Body of pancreas (tissue), 4 donors: ENCODE measurements around the gene FOXP1. TPM values are rescaled to one million over a fixed set of nuclear protein-coding genes. Genes with fewer than 3 reads are reported as not detected.

ENCODE experiments used
- ATAC-seq: fragments of 150-250 bp; one replicate; pipeline ENCODE4 v1.9.1; 2016
- DNase-seq, 4 donors: peaks; one replicate each; pipeline ENCODE4 v3.0.0-alpha.2; 2019
- H3K27ac ChIP-seq, 4 donors: fragments of 200-600 bp; sonication (generic); 1 replicate in 3 of 4; 2 replicates in 1 of 4; pipeline versions ENCODE4 v1.5.1 to v1.6.1; 2016 to 2019; ENCODE audit warnings: mild to moderate bottlenecking in 1 of 4, mixed read lengths in 1 of 4, moderate library complexity in 1 of 4
- H3K27me3 ChIP-seq, 2 donors: fragments of 200-600 bp; sonication (generic); one replicate each; pipeline ENCODE4 v1.6.0; 2016; ENCODE audit warnings: mild to moderate bottlenecking in 1 of 2
- H3K36me3 ChIP-seq, 2 donors: fragments of 200-600 bp; sonication (generic); replicated peaks in 1 of 2; 2 replicates each; pipeline ENCODE4 v1.5.1; 2016; ENCODE audit warnings: low read depth in 2 of 2; ENCODE audit not compliant: insufficient read depth in 1 of 2
- H3K4me1 ChIP-seq: fragments of 200-600 bp; sonication (generic); one replicate; pipeline ENCODE4 v1.6.0; 2016
- H3K4me3 ChIP-seq, 2 donors: fragments of 200-600 bp; sonication (generic); 1 replicate in 1 of 2; 2 replicates in 1 of 2; pipeline ENCODE4 v1.5.1; 2016 to 2019
- H3K9me3 ChIP-seq, 3 donors: fragments of 200-600 bp; sonication (generic); 1 replicate in 2 of 3; 2 replicates in 1 of 3; pipeline ENCODE4 v1.5.1; 2016
- POLR2A ChIP-seq, 3 donors: fragments of 450-650 bp; IDR thresholded peaks; one replicate each; pipeline ENCODE4 v1.6.1; 2016; ENCODE audit warnings: antibody characterized with exemption in 3 of 3, mild to moderate bottlenecking in 2 of 3
- WGBS, 2 donors: methylation state at CpG; one replicate each; pipeline ENCODE4 v1.1.5; 2017; 5-methylcytosine and 5-hydroxymethylcytosine counted together
- intact Hi-C: fragments of 100-400 bp; cut with DNase I; formaldehyde crosslinking; loops from one replicate; pipeline ENCODE4 v1.15.1; 2023
- total RNA-seq, 2 donors: library from RNA; depleted of rRNA; stranded (reverse); fragments of >200 nt; gene quantifications; one replicate each; pipeline ENCODE4 v1.1.0, GENCODE V29; 2016
- TF ChIP-seq, protein P1 (sequence below), 7 experiments: fragments of 450-650 bp in 4 of 7; fragments of 200-600 bp in 3 of 7; sonication (generic) in 3 of 7; IDR thresholded peaks; one replicate each; pipeline ENCODE4 v1.5.1; 2016 to 2019; ENCODE audit warnings: antibody characterized with exemption in 7 of 7

FOXP1 gene
- total RNA-seq, 2 donors from 2014 or later: 85.7 to 86.1 TPM

DNA sequence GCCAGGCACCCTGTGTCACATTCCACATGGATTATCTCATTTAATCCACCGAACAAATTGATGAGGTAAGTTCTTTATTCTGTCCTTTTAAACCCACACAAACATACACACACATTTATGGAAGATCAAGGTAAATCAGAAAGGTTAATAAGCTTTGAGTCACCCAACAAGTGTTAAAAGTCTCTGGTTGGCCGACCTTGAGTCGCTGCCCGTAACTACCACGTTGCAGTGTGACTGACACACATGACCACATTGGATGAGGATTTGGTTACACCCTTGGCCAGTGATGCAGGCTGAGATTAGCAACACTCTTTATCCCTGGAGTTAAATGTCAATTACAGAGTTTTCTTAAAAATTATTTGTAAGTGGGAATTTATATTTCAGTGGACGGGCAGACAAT, 19.2 kb downstream of the FOXP1 start:
- DNase-seq: peak; percentile 58 to 73 (median 70)
- peak overlapping the region in 3 of 4 donors; percentile 34 to 59 (median 37) for H3K27ac ChIP-seq
- peak; percentile 84 for ATAC-seq
- no peak overlapping the region for H3K4me3 ChIP-seq
- intact Hi-C loops: no loop called here
- H3K36me3 ChIP-seq: no peaks in the 10 kb centered on the region
- H3K4me1 ChIP-seq: peaks cover 20% of the 10 kb centered on the region
- no peaks in the 10 kb centered on the region for H3K27me3 ChIP-seq
- no peak for TF ChIP-seq POLR2A (IDR thresholded peaks at IDR 0.05)
- TF ChIP-seq, protein P1, sequence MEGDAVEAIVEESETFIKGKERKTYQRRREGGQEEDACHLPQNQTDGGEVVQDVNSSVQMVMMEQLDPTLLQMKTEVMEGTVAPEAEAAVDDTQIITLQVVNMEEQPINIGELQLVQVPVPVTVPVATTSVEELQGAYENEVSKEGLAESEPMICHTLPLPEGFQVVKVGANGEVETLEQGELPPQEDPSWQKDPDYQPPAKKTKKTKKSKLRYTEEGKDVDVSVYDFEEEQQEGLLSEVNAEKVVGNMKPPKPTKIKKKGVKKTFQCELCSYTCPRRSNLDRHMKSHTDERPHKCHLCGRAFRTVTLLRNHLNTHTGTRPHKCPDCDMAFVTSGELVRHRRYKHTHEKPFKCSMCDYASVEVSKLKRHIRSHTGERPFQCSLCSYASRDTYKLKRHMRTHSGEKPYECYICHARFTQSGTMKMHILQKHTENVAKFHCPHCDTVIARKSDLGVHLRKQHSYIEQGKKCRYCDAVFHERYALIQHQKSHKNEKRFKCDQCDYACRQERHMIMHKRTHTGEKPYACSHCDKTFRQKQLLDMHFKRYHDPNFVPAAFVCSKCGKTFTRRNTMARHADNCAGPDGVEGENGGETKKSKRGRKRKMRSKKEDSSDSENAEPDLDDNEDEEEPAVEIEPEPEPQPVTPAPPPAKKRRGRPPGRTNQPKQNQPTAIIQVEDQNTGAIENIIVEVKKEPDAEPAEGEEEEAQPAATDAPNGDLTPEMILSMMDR (IDR thresholded peaks at IDR 0.05): no peak
- no peaks in the 10 kb centered on the region for H3K9me3 ChIP-seq
- WGBS, 2 donors: 37 to 50% methylated on average over 6 of the region's 6 CpGs

GRCh38 chr3:71563827-71564226, 19.7 kb downstream of the FOXP1 start:
- H3K27ac ChIP-seq: peak overlapping the region in 3 of 4 donors; percentile 34 to 59 (median 37)
- intact Hi-C loops: no loop called here
- no peak for TF ChIP-seq POLR2A (IDR thresholded peaks at IDR 0.05)
- TF ChIP-seq, protein P1 (IDR thresholded peaks at IDR 0.05): no peak
- ATAC-seq (peak; percentile 88), DNase-seq (peak; percentile 21 to 75 (median 56))
- no peak overlapping the region for H3K4me3 ChIP-seq
- no peaks in the 10 kb centered on the region for H3K36me3 ChIP-seq
- H3K27me3 ChIP-seq: no peaks in the 10 kb centered on the region
- peaks cover 20% of the 10 kb centered on the region for H3K4me1 ChIP-seq
- 22 to 27% methylated on average over 3 of the region's 3 CpGs for WGBS, 2 donors
- H3K9me3 ChIP-seq: no peaks in the 10 kb centered on the region

DNA sequence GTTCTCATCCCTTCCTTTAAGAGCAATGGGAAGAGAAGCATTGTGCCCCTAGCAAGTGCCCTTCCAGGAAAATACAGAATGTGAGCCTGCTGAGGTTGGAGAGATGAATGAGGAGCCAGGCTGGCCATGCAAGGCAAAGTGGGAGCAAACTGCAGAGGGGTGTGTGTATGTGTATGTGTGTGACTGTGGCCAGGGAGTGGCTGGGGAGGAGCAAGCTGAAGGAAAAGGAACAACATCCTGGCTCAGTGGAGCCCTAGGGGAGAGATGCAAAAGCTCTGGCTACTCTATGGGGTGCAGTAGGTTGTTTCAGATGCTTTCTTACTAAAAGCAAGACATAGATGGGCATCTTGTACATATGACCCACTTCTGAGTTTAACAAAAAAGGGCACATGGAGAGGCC, 20.6 kb downstream of the FOXP1 start:
- Histone ChIP-seq H3K4me1 (peaks cover 20% of the 10 kb centered on the region), H3K27ac (no peak overlapping the region), H3K27me3 (no peaks in the 10 kb centered on the region), H3K9me3 (no peaks in the 10 kb centered on the region), H3K4me3 (no peak overlapping the region), H3K36me3 (no peaks in the 10 kb centered on the region)
- TF ChIP-seq, protein P1 (IDR thresholded peaks at IDR 0.05): no peak
- no peak for TF ChIP-seq POLR2A (IDR thresholded peaks at IDR 0.05)
- intact Hi-C loops: no loop called here
- DNase-seq (no peak), ATAC-seq (no peak)

GRCh38 chr3:71560665-71561064, 22.9 kb downstream of the FOXP1 start:
- Histone ChIP-seq H3K9me3 (no peaks in the 10 kb centered on the region), H3K36me3 (no peaks in the 10 kb centered on the region), H3K27ac (no peak overlapping the region), H3K27me3 (no peaks in the 10 kb centered on the region), H3K4me3 (no peak overlapping the region), H3K4me1 (peaks cover 20% of the 10 kb centered on the region)
- DNase-seq (no peak), ATAC-seq (no peak)
- intact Hi-C loops: no loop called here
- WGBS, 2 donors: 94 to 95% methylated on average over 2 of the region's 2 CpGs
- no peak for TF ChIP-seq POLR2A (IDR thresholded peaks at IDR 0.05)
- TF ChIP-seq, protein P1 (IDR thresholded peaks at IDR 0.05): no peak

GRCh38 chr3:71559578-71560162, 23.9 kb downstream of the FOXP1 start:
- ATAC-seq: no peak
- Histone ChIP-seq H3K9me3 (no peaks in the 10 kb centered on the region), H3K36me3 (no peaks in the 10 kb centered on the region), H3K27ac (no peak overlapping the region), H3K27me3 (no peaks in the 10 kb centered on the region), H3K4me3 (no peak overlapping the region), H3K4me1 (peaks cover 16% of the 10 kb centered on the region)
- intact Hi-C loops: no loop called here
- no peak for DNase-seq
- TF ChIP-seq, protein P1 (IDR thresholded peaks at IDR 0.05): no peak
- no peak for TF ChIP-seq POLR2A (IDR thresholded peaks at IDR 0.05)
- 76 to 96% methylated on average over 4 of the region's 4 CpGs for WGBS, 2 donors
